Measurements from ENCODE around the gene IHH.

The IHH gene

GRCh38 chr2:219024059-219024458 is 36.7 kb downstream of the IHH start:
- DNase-seq: peak in 3 of 10 donors; percentile 47 to 78 (median 68)
- intact Hi-C loops (cut with DNase I): no loop called here

GRCh38 chr2:219023045-219023605 is 37.6 kb downstream of the IHH start:
- intact Hi-C loops (cut with DNase I): no loop called here
- peak in 3 of 10 donors; percentile 40 to 58 (median 47) for DNase-seq

GRCh38 chr2:219022616-219023015 is 38.1 kb downstream of the IHH start:
- DNase-seq: peak in 3 of 10 donors; percentile 15 to 46 (median 27)
- intact Hi-C loops (cut with DNase I): no loop called here

GRCh38 chr2:219022041-219022440 is 38.7 kb downstream of the IHH start:
- intact Hi-C loops (cut with DNase I): no loop called here
- peak in 3 of 10 donors; percentile 29 to 72 (median 66) for DNase-seq

- intact Hi-C loops (cut with DNase I): no loop called here
- DNase-seq: peak in 3 of 10 donors; percentile 15 to 69 (median 66)
Observed at GRCh38 chr2:219021591-219021990, 39.1 kb downstream of the IHH start.

- intact Hi-C loops (cut with DNase I): no loop called here
- DNase-seq: peak in 3 of 10 donors; percentile 35 to 52 (median 51)
Observed at GRCh38 chr2:219020604-219021365, 39.9 kb downstream of the IHH start.

GRCh38 chr2:219019436-219019835 is 41.3 kb downstream of the IHH start:
- DNase-seq: peak in 3 of 10 donors; percentile 20 to 43 (median 28)
- intact Hi-C loops (cut with DNase I): no loop called here

GRCh38 chr2:219018726-219019125 is 42.0 kb downstream of the IHH start:
- intact Hi-C loops (cut with DNase I): no loop called here
- peak in 3 of 10 donors; percentile 23 to 77 (median 41) for DNase-seq

- DNase-seq: peak in 3 of 10 donors; percentile 37 to 70 (median 62)
- intact Hi-C loops (cut with DNase I): no loop called here
Observed at GRCh38 chr2:219018286-219018685, 42.4 kb downstream of the IHH start.

- peak in 8 of 10 donors; percentile 44 to 94 (median 64) for DNase-seq
- intact Hi-C loops (cut with DNase I): no loop called here
Observed at GRCh38 chr2:219017201-219017931, 43.4 kb downstream of the IHH start.

- DNase-seq: peak in 4 of 10 donors; percentile 17 to 63 (median 54)
- intact Hi-C loops (cut with DNase I): no loop called here
Observed at GRCh38 chr2:219016721-219017120, 44.0 kb downstream of the IHH start.

GRCh38 chr2:219010873-219011272 is 49.8 kb downstream of the IHH start:
- intact Hi-C loops (cut with DNase I): no loop called here
- no peak for DNase-seq

- intact Hi-C loops (cut with DNase I): no loop called here
- peak in 1 of 10 donors; percentile 85 for DNase-seq
Observed at GRCh38 chr2:219010162-219010756, 50.5 kb downstream of the IHH start.

- no peak for DNase-seq
- intact Hi-C loops (cut with DNase I): no loop called here
Observed at GRCh38 chr2:219009294-219009693, 51.4 kb downstream of the IHH start.
